PC-3 (cell line): ENCODE measurements around the gene GMEB2. TPM values are rescaled to one million over a fixed set of nuclear protein-coding genes. Genes with fewer than 3 reads are reported as not detected.

ENCODE experiments used
- ATAC-seq: fragments of 200-7000 bp; cut with Tn5 transposase; 2 replicates; pipeline ENCODE4 v1.9.1; 2020; ENCODE audit warnings: mild to moderate bottlenecking, moderate library complexity
- Bru-seq: library from RNA; stranded (reverse); fragments of 400-500 nt; gene quantifications from one replicate; lab custom pipeline; 2021; lab: Mats Ljungman, UMichigan
- BruChase-seq, 2 experiments: library from RNA; stranded (reverse); fragments of 400-500 nt; gene quantifications; one replicate each; lab custom pipeline; 2021; lab: Mats Ljungman, UMichigan
- BruUV-seq: library from RNA; stranded (reverse); fragments of 400-500 nt; replicated peaks from 2 replicates; lab custom pipeline; 2021; lab: Mats Ljungman, UMichigan
- CTCF ChIA-PET: fragments of 300-600 bp; sonication (Branson Sonifier 250); formaldehyde crosslinking; loops from one replicate; lab custom pipeline; 2022; ENCODE audit warnings: antibody characterized with exemption; lab: Charles Lee
- POLR2A ChIA-PET: fragments of 300-600 bp; sonication (Branson Sonifier 250); formaldehyde crosslinking; loops from one replicate; lab custom pipeline; 2022; ENCODE audit warnings: antibody characterized with exemption; ENCODE audit not compliant: unreplicated experiment; lab: Charles Lee
- DNase-seq: peaks from one replicate; pipeline ENCODE4 v3.0.0-alpha.2; 2015
- H2AFZ ChIP-seq: fragments of 300-600 bp; sonication (generic); 2 replicates; pipeline ENCODE4 v1.6.0; 2016; ENCODE audit warnings: antibody characterized with exemption, low read length
- H3F3A ChIP-seq: fragments of 300-600 bp; sonication (generic); one replicate; pipeline ENCODE4 v1.6.0; 2017; ENCODE audit warnings: antibody characterized with exemption, low read length, control low read depth, mild to moderate bottlenecking; ENCODE audit not compliant: unreplicated experiment
- H3K27ac ChIP-seq: fragments of 300-600 bp; sonication (generic); 2 replicates; pipeline ENCODE4 v1.5.1; 2016; ENCODE audit warnings: mild to moderate bottlenecking, low read length
- H3K27me3 ChIP-seq: fragments of 300-600 bp; sonication (generic); 2 replicates; pipeline ENCODE4 v1.6.1; 2016; ENCODE audit warnings: low read length, mixed read lengths
- H3K36me3 ChIP-seq: fragments of 300-600 bp; sonication (generic); 2 replicates; pipeline ENCODE4 v1.6.1; 2016; ENCODE audit warnings: low read depth, mixed run types, low read length, mixed read lengths
- H3K4me1 ChIP-seq: fragments of 300-600 bp; sonication (generic); 2 replicates; pipeline ENCODE4 v1.5.1; 2016; ENCODE audit warnings: low read length; ENCODE audit not compliant: insufficient read depth
- H3K4me2 ChIP-seq: fragments of 300-600 bp; sonication (generic); 2 replicates; pipeline ENCODE4 v1.6.0; 2016; ENCODE audit warnings: low read length
- H3K4me3 ChIP-seq: fragments of 300-600 bp; sonication (generic); 2 replicates; pipeline ENCODE4 v1.5.1; 2016; ENCODE audit warnings: mild to moderate bottlenecking, low read length, mixed read lengths
- H3K79me2 ChIP-seq: fragments of 300-600 bp; sonication (generic); 2 replicates; pipeline ENCODE4 v1.6.1; 2017; ENCODE audit warnings: low read length, mixed read lengths
- H3K9ac ChIP-seq: fragments of 300-600 bp; sonication (generic); 2 replicates; pipeline ENCODE4 v1.6.0; 2016; ENCODE audit warnings: mild to moderate bottlenecking, low read length
- H3K9me2 ChIP-seq: fragments of 300-600 bp; sonication (generic); replicated peaks from 2 replicates; pipeline ENCODE4 v1.6.1; 2016; ENCODE audit warnings: mixed run types, low read length, mixed read lengths
- H3K9me3 ChIP-seq: fragments of 300-600 bp; sonication (generic); 2 replicates; pipeline ENCODE4 v1.6.1; 2016; ENCODE audit warnings: low read length, mixed read lengths
- H4K20me1 ChIP-seq: fragments of 300-600 bp; sonication (generic); 2 replicates; pipeline ENCODE4 v1.6.1; 2016; ENCODE audit warnings: low read length, mixed read lengths
- CTCF ChIP-seq: fragments of 300-600 bp; sonication (generic); conservative IDR thresholded peaks from 2 replicates; pipeline ENCODE4 v1.5.1; 2017; ENCODE audit warnings: antibody characterized with exemption, low read depth, mild to moderate bottlenecking, low read length
- EZH2 ChIP-seq: fragments of 300-600 bp; sonication (generic); IDR thresholded peaks from one replicate; pipeline ENCODE4 v1.6.1; 2017; ENCODE audit warnings: antibody characterized with exemption, mild to moderate bottlenecking, low read length; ENCODE audit not compliant: unreplicated experiment
- EZH2phosphoT487 ChIP-seq: fragments of 300-600 bp; sonication (generic); IDR thresholded peaks from 2 replicates; pipeline ENCODE4 v1.6.1; 2018; ENCODE audit warnings: mild to moderate bottlenecking, antibody characterized with exemption, low read length, borderline replicate concordance
- intact Hi-C: fragments of 100-400 bp; cut with micrococcal nuclease; formaldehyde crosslinking; loops from 2 replicates; pipeline ENCODE4 v1.9.0; 2023
- long read RNA-seq: library from polyadenylated mRNA; unstranded; transcript quantifications from one replicate; pipeline ENCODE4 v2.0.0, GENCODE V29; 2021; ENCODE audit not compliant: unreplicated experiment
- total RNA-seq: library from RNA; depleted of rRNA; stranded (reverse); fragments of >200 nt; gene quantifications from 2 replicates; pipeline ENCODE4 v1.2.3, GENCODE V29; 2014; rRNA removed

The GMEB2 gene
- total RNA-seq = 13.7 and 21.9 TPM in 2 replicates
- Bru-seq, nascent RNA = percentile 63 among the genes with signal in this experiment
- percentile 71 among the genes with signal in this experiment for BruChase-seq, experiment 1, labeled RNA remaining after a 6-hour chase
- percentile 66 among the genes with signal in this experiment for BruChase-seq, experiment 2, labeled RNA remaining after a 2-hour chase
- long read RNA-seq, full-length matches to known transcripts = 22 of 56 reads
- long read RNA-seq, partial matches to known transcripts = 11 of 56 reads
- long read RNA-seq, other reads (novel, unspliced or antisense) = 23 of 56 reads

GRCh38 chr20:63626424-63627128 is at the start of gene GMEB2:
Gene GMEB2 (minus strand): TSS chr20:63627101. CDS start chr20:63619397, 7,704 bp downstream.
- POLR2A ChIA-PET = interaction anchor here (0.6 to 1.4 kb wide), 5 partner anchors 15 to 376 kb away, joined by 4 to 9 read pairs (median 6); partner anchors contain the start of genes ARFRP1, PTK6 and ZGPAT
- intact Hi-C loops = loop anchor here (5.0 kb wide), 2 partner anchors 44 to 89 kb away; partner anchors contain the start of gene PTK6
- CTCF ChIA-PET = interaction anchor here (0.6 to 1.5 kb wide), 3 partner anchors 15 to 160 kb away, joined by 4 to 16 read pairs (median 5); no protein-coding TSS in a partner anchor
- H3K9ac ChIP-seq = peak within 1 kb of the TSS; percentile 100
- H3K36me3 ChIP-seq = 0 out of 2 replicates have a peak, but pooled peaks cover 3% of the 10 kb centered on the region
- no peaks in the 10 kb centered on the region for H3F3A ChIP-seq
- peaks cover 60% of the 10 kb centered on the region for H3K79me2 ChIP-seq
- peak within 1 kb of the TSS; percentile 97 for H3K4me2 ChIP-seq
- peaks cover 14% of the 10 kb centered on the region for H3K4me1 ChIP-seq
- H3K9me3 ChIP-seq = no peaks in the 10 kb centered on the region
- TF ChIP-seq CTCF (no peak), EZH2phosphoT487 (no peak), EZH2 (no peak)
- ATAC-seq (peak; percentile 67), DNase-seq (peak; percentile 74)
- peak within 1 kb of the TSS; percentile 93 for H3K4me3 ChIP-seq
- no peaks in the 10 kb centered on the region for H4K20me1 ChIP-seq
- H3K9me2 ChIP-seq = no peaks in the 10 kb centered on the region
- no peaks in the 10 kb centered on the region for H3K27me3 ChIP-seq
- H3K27ac ChIP-seq = peak within 1 kb of the TSS; percentile 75
- BruUV-seq = no TSS peak
- peak within 1 kb of the TSS; percentile 82 for H2AFZ ChIP-seq

DNA sequence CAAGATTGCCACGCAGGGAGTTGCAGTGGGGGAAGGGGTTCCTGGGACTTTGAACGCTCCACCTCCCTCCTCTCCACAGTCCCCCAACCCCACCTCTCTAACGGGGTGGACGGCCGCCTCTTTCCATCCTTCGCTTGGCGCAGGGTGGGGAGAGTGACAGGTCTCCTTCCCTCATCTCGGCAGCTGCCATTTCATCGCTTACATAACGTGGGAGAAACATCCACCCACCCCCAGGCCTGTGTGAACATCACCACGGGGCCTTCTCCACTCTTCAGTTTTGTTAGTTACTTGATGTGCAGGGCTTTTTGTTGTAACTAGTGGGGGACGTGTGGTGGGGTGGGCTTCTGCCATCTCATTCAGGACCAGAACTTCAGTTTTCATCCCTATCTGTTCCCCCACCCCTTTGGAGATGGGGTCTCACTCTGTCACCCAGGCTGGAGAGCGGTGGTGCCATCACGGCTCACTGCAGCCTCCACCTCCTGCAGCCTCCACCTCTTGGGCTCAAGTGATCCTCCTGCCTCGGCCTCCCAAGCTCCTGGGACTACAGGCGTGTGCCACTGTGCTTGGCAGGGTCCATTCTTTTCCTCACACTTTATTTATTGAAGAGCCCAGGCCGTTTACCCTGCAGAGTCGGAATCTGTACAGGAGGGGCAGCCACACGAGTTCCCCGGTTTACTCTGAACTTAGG is 48.9 kb upstream of the GMEB2 start:
- no peak overlapping the region for H2AFZ ChIP-seq
- no peak for DNase-seq
- no TSS peak for BruUV-seq

More for the DNA sequence above, 48.9 kb upstream of the GMEB2 start:
- ChIA-PET CTCF (no interaction called here), POLR2A (no interaction called here)
- Histone ChIP-seq H3K36me3 (peaks cover 12% of the 10 kb centered on the region), H3K9me2 (no peaks in the 10 kb centered on the region), H3K4me3 (no peak overlapping the region), H4K20me1 (no peaks in the 10 kb centered on the region), H3K27me3 (no peaks in the 10 kb centered on the region), H3K79me2 (no peaks in the 10 kb centered on the region), H3F3A (no peaks in the 10 kb centered on the region), H3K27ac (no peak overlapping the region), H3K9ac (no peak overlapping the region), H3K4me1 (no peaks in the 10 kb centered on the region), H3K9me3 (no peaks in the 10 kb centered on the region), H3K4me2 (no peak overlapping the region)
- no peak for TF ChIP-seq CTCF
- no peak for TF ChIP-seq EZH2
- TF ChIP-seq EZH2phosphoT487 = no peak
- no peak for ATAC-seq
- intact Hi-C loops = no loop called here
